Renal cortical epithelial cell (primary cell): Measurements from ENCODE around the gene LRRK1. TPM values are rescaled to one million over a fixed set of nuclear protein-coding genes. Genes with fewer than 3 reads are reported as not detected.

Experiments used
- DNase-seq: peaks from one replicate; pipeline ENCODE4 v3.0.0-alpha.2; 2011; ENCODE audit warnings: low read depth
- total RNA-seq: library from RNA; depleted of rRNA; stranded (reverse); fragments of >200 nt; gene quantifications from 2 replicates; pipeline ENCODE4 v1.2.3, GENCODE V29; 2014

The LRRK1 gene
- total RNA-seq, 1 donor from 2014 or later, result 21.8 TPM

- no peak for DNase-seq
Observed at GRCh38 chr15:100914876-100915275, 4.3 kb upstream of the LRRK1 start.

GRCh38 chr15:100918034-100918689, 995 bp upstream of the LRRK1 start:
- peak; percentile 63 for DNase-seq

GRCh38 chr15:100919481-100920405, 586 bp downstream of the LRRK1 start:
- no peak for DNase-seq

- DNase-seq, result no peak
Observed at GRCh38 chr15:100920516-100921135, 1.5 kb downstream of the LRRK1 start.

- no peak for DNase-seq
Observed at GRCh38 chr15:100922192-100923040, 3.3 kb downstream of the LRRK1 start.

- no peak for DNase-seq
Observed at GRCh38 chr15:100923076-100923475, 3.9 kb downstream of the LRRK1 start.

- DNase-seq, result no peak
Observed at GRCh38 chr15:100923902-100924301, 4.7 kb downstream of the LRRK1 start.

GRCh38 chr15:100924436-100924835, 5.3 kb downstream of the LRRK1 start:
- no peak for DNase-seq

- DNase-seq, result no peak
Observed at GRCh38 chr15:100925480-100925879, 6.3 kb downstream of the LRRK1 start.

GRCh38 chr15:100926258-100926657, 7.1 kb downstream of the LRRK1 start:
- DNase-seq, result no peak

- DNase-seq, result no peak
Observed at GRCh38 chr15:100926971-100927756, 8.0 kb downstream of the LRRK1 start.

GRCh38 chr15:100928632-100929280, 9.6 kb downstream of the LRRK1 start:
- DNase-seq, result no peak

GRCh38 chr15:100929641-100930042, 10.5 kb downstream of the LRRK1 start:
- DNase-seq, result peak; percentile 19

GRCh38 chr15:100930306-100930848, 11.2 kb downstream of the LRRK1 start:
- DNase-seq, result no peak

- DNase-seq, result no peak
Observed at GRCh38 chr15:100931143-100931890, 12.2 kb downstream of the LRRK1 start.

- no peak for DNase-seq
Observed at GRCh38 chr15:100932676-100933348, 13.7 kb downstream of the LRRK1 start.

- DNase-seq, result no peak
Observed at GRCh38 chr15:100934166-100934565, 15.0 kb downstream of the LRRK1 start.

- DNase-seq, result peak; percentile 10
Observed at GRCh38 chr15:100934726-100935125, 15.6 kb downstream of the LRRK1 start.

- no peak for DNase-seq
Observed at GRCh38 chr15:100937171-100937570, 18.0 kb downstream of the LRRK1 start.
